SW 1271 (cell line): ENCODE data around the gene UBE2E2.

ENCODE experiments used
- DNase-seq, 2 experiments: peaks; one replicate each; lab custom pipeline; 2025; lab: John Stamatoyannopoulos, UW

The UBE2E2 gene

GRCh38 chr3:23389089-23389488 lies 186.0 kb downstream of the UBE2E2 start:
- no peak for DNase-seq

GRCh38 chr3:23389686-23390085 lies 186.6 kb downstream of the UBE2E2 start:
- no peak for DNase-seq

- DNase-seq, result no peak
Measured at GRCh38 chr3:23390446-23390845, 187.3 kb downstream of the UBE2E2 start.

- no peak for DNase-seq
Measured at GRCh38 chr3:23390989-23391553, 187.9 kb downstream of the UBE2E2 start.

GRCh38 chr3:23395115-23395514 lies 192.0 kb downstream of the UBE2E2 start:
- DNase-seq, result no peak

- DNase-seq, result no peak
Measured at GRCh38 chr3:23396746-23397145, 193.6 kb downstream of the UBE2E2 start.

- DNase-seq, result no peak
Measured at GRCh38 chr3:23399221-23399620, 196.1 kb downstream of the UBE2E2 start.

- no peak for DNase-seq
Measured at GRCh38 chr3:23402728-23403492, 199.8 kb downstream of the UBE2E2 start.

GRCh38 chr3:23404246-23404645 lies 201.1 kb downstream of the UBE2E2 start:
- DNase-seq, result no peak

GRCh38 chr3:23405081-23405480 lies 202.0 kb downstream of the UBE2E2 start:
- DNase-seq, result no peak

- DNase-seq, result no peak
Measured at GRCh38 chr3:23406601-23407000, 203.5 kb downstream of the UBE2E2 start.

GRCh38 chr3:23418026-23418425 lies 214.9 kb downstream of the UBE2E2 start:
- no peak for DNase-seq

GRCh38 chr3:23421811-23422516 lies 218.8 kb downstream of the UBE2E2 start:
- no peak for DNase-seq

GRCh38 chr3:23422517-23422851 lies 219.4 kb downstream of the UBE2E2 start:
- no peak for DNase-seq

GRCh38 chr3:23425410-23425809 lies 222.3 kb downstream of the UBE2E2 start:
- DNase-seq, result no peak

- DNase-seq, result no peak
Measured at GRCh38 chr3:23430781-23431398, 227.8 kb downstream of the UBE2E2 start.

- DNase-seq, result no peak
Measured at GRCh38 chr3:23431764-23432163, 228.6 kb downstream of the UBE2E2 start.

- no peak for DNase-seq
Measured at GRCh38 chr3:23435318-23435717, 232.2 kb downstream of the UBE2E2 start.

- no peak for DNase-seq
Measured at GRCh38 chr3:23435904-23436303, 232.8 kb downstream of the UBE2E2 start.

GRCh38 chr3:23437484-23438145 lies 234.5 kb downstream of the UBE2E2 start:
- no peak for DNase-seq

- DNase-seq, result no peak
Measured at GRCh38 chr3:23438657-23439056, 235.5 kb downstream of the UBE2E2 start.

- no peak for DNase-seq
Measured at GRCh38 chr3:23439080-23439479, 236.0 kb downstream of the UBE2E2 start.
